VCaP (cell line): ENCODE measurements around the gene SPACA6.
"Not testable (repeated sequence)": the region's sequence is repeated elsewhere in the genome, so short reads cannot be mapped to it uniquely, and the experiment has no call there.

ENCODE experiments used
- H3K27ac ChIP-seq: fragments of 450-650 bp; 2 replicates; pipeline ENCODE4 v1.5.1; 2017
- CTCF ChIP-seq: fragments of 450-650 bp; conservative IDR thresholded peaks from 2 replicates; pipeline ENCODE4 v1.5.1; 2017; ENCODE audit warnings: mild to moderate bottlenecking, moderate library complexity

SPACA6 gene

GRCh38 chr19:51660975-51661600 is 32.0 kb upstream of the SPACA6 start:
- no peak overlapping the region for H3K27ac ChIP-seq
- peak; percentile 83 for TF ChIP-seq CTCF

- TF ChIP-seq CTCF, result no peak
- H3K27ac ChIP-seq, result no peak overlapping the region
Observed at GRCh38 chr19:51663650-51664049, 29.5 kb upstream of the SPACA6 start.

- TF ChIP-seq CTCF, result no peak
- no peak overlapping the region for H3K27ac ChIP-seq
Observed at GRCh38 chr19:51664131-51664530, 29.0 kb upstream of the SPACA6 start.

- TF ChIP-seq CTCF, result no peak; the same call in 1 of the 2 replicates
- H3K27ac ChIP-seq, result no peak overlapping the region
Observed at GRCh38 chr19:51664997-51665396, 28.1 kb upstream of the SPACA6 start.

GRCh38 chr19:51668216-51668615 is 24.9 kb upstream of the SPACA6 start:
- no peak for TF ChIP-seq CTCF
- H3K27ac ChIP-seq, result no peak overlapping the region

GRCh38 chr19:51675911-51676565 is 17.1 kb upstream of the SPACA6 start:
- H3K27ac ChIP-seq, result not testable (repeated sequence)
- peak; percentile 55 for TF ChIP-seq CTCF

GRCh38 chr19:51676566-51677083 is 16.5 kb upstream of the SPACA6 start:
- no peak for TF ChIP-seq CTCF
- no peak overlapping the region for H3K27ac ChIP-seq
